ENCODE results near the gene YES1. TPM values are rescaled to one million over a fixed set of nuclear protein-coding genes. Genes with fewer than 3 reads are reported as not detected.
"Not testable (repeated sequence)": the region's sequence is repeated elsewhere in the genome, so short reads cannot be mapped to it uniquely, and the experiment has no call there.

Gene YES1
- total RNA-seq, 1 donor from 2014 or later, result 37.6 TPM

GRCh38 chr18:688323-688722 is 123.7 kb downstream of the YES1 start:
- Mint-ChIP-seq H3K4me1 (ENCODE audit: unreplicated experiment) (peaks cover 10% of the 10 kb centered on the region), H3K36me3 (ENCODE audit: unreplicated experiment) (peaks cover 5% of the 10 kb centered on the region), H3K27me3 (ENCODE audit: unreplicated experiment) (no peaks in the 10 kb centered on the region), H3K9me3 (ENCODE audit: unreplicated experiment) (no peaks in the 10 kb centered on the region), H3K27ac (ENCODE audit: unreplicated experiment) (no peak overlapping the region), H3K4me3 (ENCODE audit: unreplicated experiment) (no peak overlapping the region)
- DNase-seq (ENCODE audit: extremely low spot score, unreplicated experiment), result no peak
- no peak for TF ChIP-seq CTCF (IDR thresholded peaks at IDR 0.05)

GRCh38 chr18:686339-687111 is 125.5 kb downstream of the YES1 start:
- H3K27ac Mint-ChIP-seq (ENCODE audit: unreplicated experiment), result no peak overlapping the region
- DNase-seq (ENCODE audit: extremely low spot score, unreplicated experiment), result no peak
- H3K4me3 Mint-ChIP-seq (ENCODE audit: unreplicated experiment), result no peak overlapping the region
- H3K27me3 Mint-ChIP-seq (ENCODE audit: unreplicated experiment), result no peaks in the 10 kb centered on the region
- peaks cover 5% of the 10 kb centered on the region for H3K4me1 Mint-ChIP-seq (ENCODE audit: unreplicated experiment)
- no peaks in the 10 kb centered on the region for H3K9me3 Mint-ChIP-seq (ENCODE audit: unreplicated experiment)
- no peak for TF ChIP-seq CTCF (IDR thresholded peaks at IDR 0.05)
- peaks cover 5% of the 10 kb centered on the region for H3K36me3 Mint-ChIP-seq (ENCODE audit: unreplicated experiment)

GRCh38 chr18:685438-685837 is 126.6 kb downstream of the YES1 start:
- DNase-seq (ENCODE audit: extremely low spot score, unreplicated experiment), result no peak
- Mint-ChIP-seq H3K4me3 (ENCODE audit: unreplicated experiment) (no peak overlapping the region), H3K27ac (ENCODE audit: unreplicated experiment) (no peak overlapping the region), H3K36me3 (ENCODE audit: unreplicated experiment) (peaks cover 5% of the 10 kb centered on the region), H3K4me1 (ENCODE audit: unreplicated experiment) (peaks cover 5% of the 10 kb centered on the region), H3K9me3 (ENCODE audit: unreplicated experiment) (no peaks in the 10 kb centered on the region), H3K27me3 (ENCODE audit: unreplicated experiment) (no peaks in the 10 kb centered on the region)
- no peak for TF ChIP-seq CTCF (IDR thresholded peaks at IDR 0.05)

GRCh38 chr18:683531-683930 is 128.5 kb downstream of the YES1 start:
- DNase-seq (ENCODE audit: extremely low spot score, unreplicated experiment), result no peak
- no peak overlapping the region for H3K27ac Mint-ChIP-seq (ENCODE audit: unreplicated experiment)
- no peak overlapping the region for H3K4me3 Mint-ChIP-seq (ENCODE audit: unreplicated experiment)
- peaks cover 3% of the 10 kb centered on the region for H3K36me3 Mint-ChIP-seq (ENCODE audit: unreplicated experiment)
- H3K9me3 Mint-ChIP-seq (ENCODE audit: unreplicated experiment), result no peaks in the 10 kb centered on the region
- TF ChIP-seq CTCF (IDR thresholded peaks at IDR 0.05), result no peak
- no peaks in the 10 kb centered on the region for H3K27me3 Mint-ChIP-seq (ENCODE audit: unreplicated experiment)
- H3K4me1 Mint-ChIP-seq (ENCODE audit: unreplicated experiment), result peaks cover 5% of the 10 kb centered on the region

GRCh38 chr18:682833-683232 is 129.2 kb downstream of the YES1 start:
- H3K27me3 Mint-ChIP-seq (ENCODE audit: unreplicated experiment), result no peaks in the 10 kb centered on the region

GRCh38 chr18:682416-682815 is 129.6 kb downstream of the YES1 start:
- H3K4me3 Mint-ChIP-seq (ENCODE audit: unreplicated experiment); H3K4me1 Mint-ChIP-seq (ENCODE audit: unreplicated experiment); DNase-seq (ENCODE audit: extremely low spot score, unreplicated experiment); H3K9me3 Mint-ChIP-seq (ENCODE audit: unreplicated experiment); H3K36me3 Mint-ChIP-seq (ENCODE audit: unreplicated experiment); H3K27me3 Mint-ChIP-seq (ENCODE audit: unreplicated experiment); H3K27ac Mint-ChIP-seq (ENCODE audit: unreplicated experiment): not testable (repeated sequence)

More at GRCh38 chr18:682833-683232, 129.2 kb downstream of the YES1 start:
- no peak for DNase-seq (ENCODE audit: extremely low spot score, unreplicated experiment)
- H3K4me3 Mint-ChIP-seq (ENCODE audit: unreplicated experiment), result no peak overlapping the region
- H3K36me3 Mint-ChIP-seq (ENCODE audit: unreplicated experiment), result peaks cover 3% of the 10 kb centered on the region
- H3K27ac Mint-ChIP-seq (ENCODE audit: unreplicated experiment), result no peak overlapping the region
- peaks cover 5% of the 10 kb centered on the region for H3K4me1 Mint-ChIP-seq (ENCODE audit: unreplicated experiment)
- no peaks in the 10 kb centered on the region for H3K9me3 Mint-ChIP-seq (ENCODE audit: unreplicated experiment)
- no peak for TF ChIP-seq CTCF (IDR thresholded peaks at IDR 0.05)

Data from osteocyte (in vitro differentiated cells).